ENCODE data around the gene CEP112.

- TF ChIP-seq CTCF (IDR thresholded peaks at IDR 0.05) (no peak), EP300 (IDR thresholded peaks at IDR 0.05; ENCODE audit: low read depth) (no peak)
These were observed 417.1 kb downstream of the CEP112 start for GRCh38 chr17:65774787-65775186.
